Neural cell (in vitro differentiated cells): ENCODE data around the gene DEFB126. TPM values are rescaled to one million over a fixed set of nuclear protein-coding genes. Genes with fewer than 3 reads are reported as not detected.

Experiments used
- H2AFZ ChIP-seq: fragments of 200-600, 300-800 bp; sonication (generic), shearing (Covaris generic); 2 replicates; pipeline ENCODE4 v1.6.0; 2014; ENCODE audit warnings: low read depth, mild to moderate bottlenecking, antibody characterized with exemption, low read length, moderate library complexity
- H3F3A ChIP-seq: fragments of 200-600 bp; shearing (Covaris generic); 2 replicates; pipeline ENCODE4 v1.6.1; 2016; ENCODE audit warnings: mild to moderate bottlenecking, moderate library complexity, mixed read lengths, antibody characterized with exemption, low read length; ENCODE audit not compliant: insufficient read depth, poor library complexity, severe bottlenecking
- H3K27ac ChIP-seq: fragments of 200-600, 300-800 bp; sonication (generic), shearing (Covaris generic); 2 replicates; pipeline ENCODE4 v1.5.1; 2014; ENCODE audit warnings: mild to moderate bottlenecking, low read length, moderate library complexity
- H3K27me3 ChIP-seq: fragments of 300-800, 200-600 bp; sonication (generic), shearing (Covaris generic); 2 replicates; pipeline ENCODE4 v1.6.0; 2014; ENCODE audit warnings: mild to moderate bottlenecking, low read depth, low read length, moderate library complexity; ENCODE audit not compliant: insufficient read depth
- H3K36me3 ChIP-seq: fragments of 300-800, 200-600 bp; sonication (generic), shearing (Covaris generic); 2 replicates; pipeline ENCODE4 v1.5.1; 2014; ENCODE audit warnings: mild to moderate bottlenecking, antibody characterized with exemption, low read length, moderate library complexity; ENCODE audit not compliant: insufficient read depth
- H3K4me2 ChIP-seq: fragments of 300-800, 200-600 bp; sonication (generic), shearing (Covaris generic); 2 replicates; pipeline ENCODE4 v1.6.0; 2014; ENCODE audit warnings: mild to moderate bottlenecking, low read length
- H3K4me3 ChIP-seq: fragments of 300-800, 200-600 bp; sonication (generic), shearing (Covaris generic); 2 replicates; pipeline ENCODE4 v1.5.1; 2014; ENCODE audit warnings: mild to moderate bottlenecking, low read length, moderate library complexity
- H3K79me2 ChIP-seq: fragments of 200-600 bp; shearing (Covaris generic); replicated peaks from 2 replicates; pipeline ENCODE4 v1.6.0; 2014; ENCODE audit warnings: mild to moderate bottlenecking, low read length, moderate library complexity; ENCODE audit not compliant: insufficient read depth
- H3K9ac ChIP-seq: fragments of 300-800, 200-600 bp; sonication (generic), shearing (Covaris generic); 2 replicates; pipeline ENCODE4 v1.6.1; 2016; ENCODE audit warnings: mild to moderate bottlenecking, low read length, mixed read lengths
- H3K9me2 ChIP-seq: fragments of 200-600 bp; shearing (Covaris generic); 2 replicates; pipeline ENCODE4 v1.6.1; 2016; ENCODE audit warnings: mild to moderate bottlenecking, low read length, mixed read lengths; ENCODE audit not compliant: insufficient read depth
- H3K9me3 ChIP-seq: fragments of 200-600, 300-800 bp; sonication (generic), shearing (Covaris generic); 2 replicates; pipeline ENCODE4 v1.6.1; 2016; ENCODE audit warnings: mild to moderate bottlenecking, mixed run types, low read length, moderate library complexity, mixed read lengths
- H4K20me1 ChIP-seq: fragments of 200-600 bp; shearing (Covaris generic); 2 replicates; pipeline ENCODE4 v1.6.1; 2016; ENCODE audit warnings: mild to moderate bottlenecking, mixed run types; ENCODE audit not compliant: insufficient read depth
- EP300 ChIP-seq: fragments of 450-650 bp; conservative IDR thresholded peaks from 2 replicates; pipeline ENCODE4 v1.6.1; 2014; ENCODE audit warnings: antibody characterized with exemption, mild to moderate bottlenecking, moderate library complexity; ENCODE audit not compliant: poor library complexity, severe bottlenecking
- EZH2 ChIP-seq: fragments of 200-600, 300-800 bp; shearing (Covaris generic), sonication (generic); IDR thresholded peaks from 2 replicates; pipeline ENCODE4 v1.6.1; 2014; ENCODE audit warnings: antibody characterized with exemption, low read length, borderline replicate concordance, mild to moderate bottlenecking; ENCODE audit not compliant: insufficient read depth, poor library complexity, severe bottlenecking
- MXI1 ChIP-seq: fragments of 450-650 bp; conservative IDR thresholded peaks from 2 replicates; pipeline ENCODE4 v1.6.1; 2014; ENCODE audit warnings: antibody characterized with exemption, mild to moderate bottlenecking; ENCODE audit not compliant: poor library complexity, severe bottlenecking
- POLR2AphosphoS5 ChIP-seq: IDR thresholded peaks from 2 replicates; pipeline ENCODE4 v1.6.1; 2012
- RAD21 ChIP-seq: fragments of 450-650 bp; conservative IDR thresholded peaks from 2 replicates; pipeline ENCODE4 v1.6.1; 2014; ENCODE audit warnings: antibody characterized with exemption, mild to moderate bottlenecking, moderate library complexity
- SMC3 ChIP-seq: fragments of 450-650 bp; conservative IDR thresholded peaks from 2 replicates; pipeline ENCODE4 v1.6.1; 2014; ENCODE audit warnings: antibody characterized with exemption, mild to moderate bottlenecking, moderate library complexity; ENCODE audit not compliant: poor library complexity
- TAF1 ChIP-seq: IDR thresholded peaks from 2 replicates; pipeline ENCODE4 v1.6.1; 2012; ENCODE audit warnings: low read depth
- polyA minus RNA-seq: library from RNA; depleted of rRNA, polyadenylated mRNA; stranded (reverse); fragments of >200 nt; gene quantifications from 2 replicates; pipeline ENCODE4 v1.2.3, GENCODE V29; 2014
- polyA plus RNA-seq: library from polyadenylated mRNA; depleted of rRNA; stranded (reverse); fragments of >200 nt; gene quantifications from 2 replicates; pipeline ENCODE4 v1.2.3, GENCODE V29; 2014
- TF ChIP-seq, protein P1 (sequence below): fragments of 450-650 bp; IDR thresholded peaks from 2 replicates; pipeline ENCODE4 v1.5.1; 2014; ENCODE audit warnings: antibody characterized with exemption, mild to moderate bottlenecking, moderate library complexity; ENCODE audit not compliant: poor library complexity, severe bottlenecking
- TF ChIP-seq, protein P2 (sequence below): IDR thresholded peaks from 2 replicates; pipeline ENCODE4 v1.6.1; 2012; ENCODE audit warnings: borderline replicate concordance

DEFB126 gene, protein sequence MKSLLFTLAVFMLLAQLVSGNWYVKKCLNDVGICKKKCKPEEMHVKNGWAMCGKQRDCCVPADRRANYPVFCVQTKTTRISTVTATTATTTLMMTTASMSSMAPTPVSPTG
- polyA plus RNA-seq (not detected in 2 replicates), polyA minus RNA-seq (not detected in 2 replicates)

DNA sequence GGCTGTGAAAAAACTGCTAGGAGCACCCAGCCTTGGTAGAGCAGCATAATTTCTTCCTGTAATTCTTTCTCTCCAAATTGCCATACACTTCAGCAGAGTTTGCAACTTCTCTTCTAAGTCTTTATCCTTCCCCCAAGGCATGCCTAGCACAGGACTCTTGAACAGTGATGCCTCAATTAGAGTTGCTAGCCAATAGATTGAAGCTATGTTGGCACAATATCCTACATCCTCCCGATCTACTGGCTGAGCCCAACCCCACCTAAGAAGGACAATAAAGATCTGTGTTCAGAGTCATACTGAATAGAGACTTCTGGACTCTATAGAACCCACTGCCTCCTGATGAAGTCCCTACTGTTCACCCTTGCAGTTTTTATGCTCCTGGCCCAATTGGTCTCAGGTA, at the start of gene DEFB126:
TSS of gene DEFB126 (plus strand) at position 301 of the 400 bp plus-strand sequence. CDS start at position 340, 39 bp downstream.
- TF ChIP-seq, protein P1, sequence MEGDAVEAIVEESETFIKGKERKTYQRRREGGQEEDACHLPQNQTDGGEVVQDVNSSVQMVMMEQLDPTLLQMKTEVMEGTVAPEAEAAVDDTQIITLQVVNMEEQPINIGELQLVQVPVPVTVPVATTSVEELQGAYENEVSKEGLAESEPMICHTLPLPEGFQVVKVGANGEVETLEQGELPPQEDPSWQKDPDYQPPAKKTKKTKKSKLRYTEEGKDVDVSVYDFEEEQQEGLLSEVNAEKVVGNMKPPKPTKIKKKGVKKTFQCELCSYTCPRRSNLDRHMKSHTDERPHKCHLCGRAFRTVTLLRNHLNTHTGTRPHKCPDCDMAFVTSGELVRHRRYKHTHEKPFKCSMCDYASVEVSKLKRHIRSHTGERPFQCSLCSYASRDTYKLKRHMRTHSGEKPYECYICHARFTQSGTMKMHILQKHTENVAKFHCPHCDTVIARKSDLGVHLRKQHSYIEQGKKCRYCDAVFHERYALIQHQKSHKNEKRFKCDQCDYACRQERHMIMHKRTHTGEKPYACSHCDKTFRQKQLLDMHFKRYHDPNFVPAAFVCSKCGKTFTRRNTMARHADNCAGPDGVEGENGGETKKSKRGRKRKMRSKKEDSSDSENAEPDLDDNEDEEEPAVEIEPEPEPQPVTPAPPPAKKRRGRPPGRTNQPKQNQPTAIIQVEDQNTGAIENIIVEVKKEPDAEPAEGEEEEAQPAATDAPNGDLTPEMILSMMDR = no peak
- TF ChIP-seq SMC3 (no peak), RAD21 (no peak), TAF1 (no peak), MXI1 (no peak), EP300 (no peak), EZH2 (no peak)
- TF ChIP-seq, protein P2, sequence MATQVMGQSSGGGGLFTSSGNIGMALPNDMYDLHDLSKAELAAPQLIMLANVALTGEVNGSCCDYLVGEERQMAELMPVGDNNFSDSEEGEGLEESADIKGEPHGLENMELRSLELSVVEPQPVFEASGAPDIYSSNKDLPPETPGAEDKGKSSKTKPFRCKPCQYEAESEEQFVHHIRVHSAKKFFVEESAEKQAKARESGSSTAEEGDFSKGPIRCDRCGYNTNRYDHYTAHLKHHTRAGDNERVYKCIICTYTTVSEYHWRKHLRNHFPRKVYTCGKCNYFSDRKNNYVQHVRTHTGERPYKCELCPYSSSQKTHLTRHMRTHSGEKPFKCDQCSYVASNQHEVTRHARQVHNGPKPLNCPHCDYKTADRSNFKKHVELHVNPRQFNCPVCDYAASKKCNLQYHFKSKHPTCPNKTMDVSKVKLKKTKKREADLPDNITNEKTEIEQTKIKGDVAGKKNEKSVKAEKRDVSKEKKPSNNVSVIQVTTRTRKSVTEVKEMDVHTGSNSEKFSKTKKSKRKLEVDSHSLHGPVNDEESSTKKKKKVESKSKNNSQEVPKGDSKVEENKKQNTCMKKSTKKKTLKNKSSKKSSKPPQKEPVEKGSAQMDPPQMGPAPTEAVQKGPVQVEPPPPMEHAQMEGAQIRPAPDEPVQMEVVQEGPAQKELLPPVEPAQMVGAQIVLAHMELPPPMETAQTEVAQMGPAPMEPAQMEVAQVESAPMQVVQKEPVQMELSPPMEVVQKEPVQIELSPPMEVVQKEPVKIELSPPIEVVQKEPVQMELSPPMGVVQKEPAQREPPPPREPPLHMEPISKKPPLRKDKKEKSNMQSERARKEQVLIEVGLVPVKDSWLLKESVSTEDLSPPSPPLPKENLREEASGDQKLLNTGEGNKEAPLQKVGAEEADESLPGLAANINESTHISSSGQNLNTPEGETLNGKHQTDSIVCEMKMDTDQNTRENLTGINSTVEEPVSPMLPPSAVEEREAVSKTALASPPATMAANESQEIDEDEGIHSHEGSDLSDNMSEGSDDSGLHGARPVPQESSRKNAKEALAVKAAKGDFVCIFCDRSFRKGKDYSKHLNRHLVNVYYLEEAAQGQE = no peak
- Histone ChIP-seq H3F3A (no peaks in the 10 kb centered on the region), H3K27me3 (peaks cover 6% of the 10 kb centered on the region), H3K4me2 (no peak within 1 kb of the TSS), H2AFZ (no peak within 1 kb of the TSS), H3K9ac (no peak within 1 kb of the TSS), H3K36me3 (no peaks in the 10 kb centered on the region), H4K20me1 (no peaks in the 10 kb centered on the region), H3K27ac (no peak within 1 kb of the TSS), H3K9me2 (no peaks in the 10 kb centered on the region), H3K79me2 (no peaks in the 10 kb centered on the region), H3K4me3 (no peak within 1 kb of the TSS), H3K9me3 (no peaks in the 10 kb centered on the region)

DNA sequence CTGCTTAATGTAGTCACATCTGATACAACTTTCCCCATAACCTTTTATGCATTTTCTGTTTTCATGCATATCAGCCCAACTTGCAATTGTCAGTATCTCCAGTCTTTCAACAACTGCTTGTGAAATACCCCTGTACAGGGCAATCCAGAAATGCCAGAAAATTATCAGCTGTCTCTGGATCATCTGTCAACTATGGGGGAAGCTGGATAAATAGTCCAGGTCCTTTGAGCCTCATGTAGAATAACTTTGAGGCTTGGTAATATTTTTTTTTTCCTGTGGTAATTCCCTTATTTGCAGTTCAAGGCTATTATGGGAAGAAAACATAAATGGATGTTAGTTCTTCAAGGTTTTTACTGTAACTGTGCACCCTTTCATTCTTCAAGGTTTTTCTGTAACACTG, 48.7 kb upstream of the DEFB126 start:
- H2AFZ ChIP-seq = no peak overlapping the region
- TF ChIP-seq EP300 = no peak
- TF ChIP-seq MXI1 = no peak
- TF ChIP-seq TAF1 = no peak
- TF ChIP-seq SMC3 = no peak
- TF ChIP-seq, protein P2 = no peak
- no peak for TF ChIP-seq EZH2
- no peak for TF ChIP-seq POLR2AphosphoS5
- no peak for TF ChIP-seq RAD21
- TF ChIP-seq, protein P1 = no peak
- no peak overlapping the region for H3K27ac ChIP-seq
- H3K4me2 ChIP-seq = no peak overlapping the region
- no peak overlapping the region for H3K4me3 ChIP-seq
- no peaks in the 10 kb centered on the region for H3K27me3 ChIP-seq
- H3F3A ChIP-seq = no peaks in the 10 kb centered on the region
- no peaks in the 10 kb centered on the region for H4K20me1 ChIP-seq
- H3K36me3 ChIP-seq = no peaks in the 10 kb centered on the region
- H3K9me3 ChIP-seq = no peaks in the 10 kb centered on the region
- no peaks in the 10 kb centered on the region for H3K9me2 ChIP-seq
- H3K79me2 ChIP-seq = no peaks in the 10 kb centered on the region
- no peak overlapping the region for H3K9ac ChIP-seq
